8988T (cell line): ENCODE data around the gene ZNF710.

Experiments used
- DNase-seq: peaks from one replicate; pipeline ENCODE4 v3.0.0; 2011

The ZNF710 gene

GRCh38 chr15:89998141-89998661, 2.9 kb upstream of the ZNF710 start:
- DNase-seq: peak; percentile 37

DNA sequence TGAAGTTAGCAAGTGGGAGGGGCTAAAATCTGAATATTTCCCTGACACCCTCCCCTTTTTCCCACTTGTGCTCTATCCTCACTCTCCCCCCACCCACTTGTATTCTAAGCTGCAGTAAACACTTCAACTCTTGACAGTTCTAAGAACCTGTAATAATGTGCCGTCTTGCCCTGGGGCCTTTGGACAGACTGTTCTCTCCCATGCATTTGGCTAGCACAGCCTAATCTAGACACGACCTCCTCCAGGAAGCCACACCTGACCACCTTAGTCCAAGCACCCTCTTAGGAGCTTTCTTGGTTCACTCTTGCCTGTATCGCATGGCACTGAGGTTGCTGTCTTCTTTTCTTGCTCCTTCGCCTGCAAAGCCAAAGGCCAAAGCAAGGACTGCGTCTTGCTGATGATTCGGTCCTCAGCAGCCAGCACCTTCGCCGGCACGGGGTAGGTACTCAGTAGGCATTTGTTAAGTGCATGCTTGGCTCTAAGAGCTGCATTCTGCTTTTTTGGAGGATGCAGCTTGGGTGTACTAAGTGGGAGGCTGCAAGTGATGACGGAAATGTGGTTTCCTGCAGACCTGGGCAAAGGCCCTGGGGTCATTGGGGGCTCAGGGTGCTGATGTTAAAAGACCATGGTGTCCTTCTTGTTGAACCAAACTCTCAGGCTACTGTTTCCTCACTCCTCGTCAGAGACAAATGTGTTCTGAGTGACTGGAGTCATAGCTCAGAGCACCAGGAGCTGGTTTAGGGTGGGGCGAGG, 2.0 kb upstream of the ZNF710 start:
- DNase-seq: no peak

DNA sequence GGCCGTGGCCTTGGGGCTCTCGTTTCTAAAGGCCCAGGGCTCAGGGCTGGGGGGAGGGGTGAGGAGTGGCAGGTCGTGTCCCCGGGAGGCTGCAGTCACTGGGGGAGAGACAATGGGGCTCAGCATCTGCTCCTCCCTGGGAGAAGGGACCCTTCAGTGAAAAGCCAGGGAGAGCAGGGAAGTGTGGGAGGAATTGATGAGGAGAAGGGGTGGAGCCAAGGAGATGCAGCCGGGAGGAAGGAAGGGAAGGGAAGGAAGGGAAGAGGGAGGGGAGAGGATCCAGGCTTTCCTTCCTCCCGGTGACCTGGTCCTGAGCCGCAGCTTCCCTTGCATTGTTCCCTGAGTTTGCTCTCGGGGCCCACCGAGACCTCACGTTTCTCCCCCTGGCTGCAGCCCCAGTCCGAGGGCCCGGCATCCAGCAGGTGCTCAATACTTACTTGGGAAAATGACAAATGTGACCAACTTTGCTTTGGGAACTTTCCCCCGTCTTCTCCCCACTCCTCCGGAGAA, 1.4 kb upstream of the ZNF710 start:
- DNase-seq: no peak

- DNase-seq: peak; percentile 40
Observed at GRCh38 chr15:90000186-90001001, 730 bp upstream of the ZNF710 start.

GRCh38 chr15:90001683-90002427, 731 bp downstream of the ZNF710 start:
- DNase-seq: peak; percentile 71

DNA sequence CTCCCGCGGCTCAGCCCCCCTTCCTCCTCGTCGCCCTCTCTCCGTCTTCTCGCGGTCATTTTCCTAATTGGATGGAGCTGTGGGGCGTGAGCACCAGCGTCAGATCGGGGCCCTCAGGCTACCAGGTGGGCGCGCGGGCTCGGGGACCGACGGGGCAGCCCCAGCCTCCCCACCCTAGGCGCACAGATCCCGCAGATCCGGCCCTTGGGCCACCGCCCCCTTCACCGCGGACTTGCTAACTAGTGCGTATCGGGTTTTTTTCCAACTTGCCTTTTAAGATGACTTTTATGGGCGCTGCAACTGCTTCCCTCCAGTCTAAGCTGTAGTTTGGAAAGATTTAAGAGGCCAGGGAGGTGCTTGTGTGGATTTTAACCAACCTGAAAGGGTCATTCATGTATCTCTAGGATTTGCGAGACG, 1.3 kb downstream of the ZNF710 start:
- peak; percentile 53 for DNase-seq

DNA sequence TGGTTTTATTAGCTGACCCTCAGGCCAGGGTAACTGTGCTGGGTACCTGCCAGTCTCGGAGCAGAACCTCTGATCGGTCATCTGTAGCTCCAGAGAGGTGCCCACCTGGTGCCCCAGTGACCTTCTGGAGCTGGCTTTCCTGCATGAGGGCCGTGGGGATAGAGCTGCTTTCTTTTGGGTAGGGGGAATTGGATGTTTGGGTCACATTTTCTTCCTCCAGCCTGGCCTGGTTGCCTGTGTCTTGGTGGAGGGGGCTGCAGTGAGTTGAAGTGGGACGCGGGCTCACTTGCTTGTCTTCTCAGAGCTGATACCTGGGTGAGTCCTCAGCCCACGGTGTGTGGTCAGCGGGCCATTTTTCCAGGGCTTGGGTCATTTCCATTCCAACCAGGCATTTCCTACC, 2.6 kb downstream of the ZNF710 start:
- DNase-seq: no peak

DNA sequence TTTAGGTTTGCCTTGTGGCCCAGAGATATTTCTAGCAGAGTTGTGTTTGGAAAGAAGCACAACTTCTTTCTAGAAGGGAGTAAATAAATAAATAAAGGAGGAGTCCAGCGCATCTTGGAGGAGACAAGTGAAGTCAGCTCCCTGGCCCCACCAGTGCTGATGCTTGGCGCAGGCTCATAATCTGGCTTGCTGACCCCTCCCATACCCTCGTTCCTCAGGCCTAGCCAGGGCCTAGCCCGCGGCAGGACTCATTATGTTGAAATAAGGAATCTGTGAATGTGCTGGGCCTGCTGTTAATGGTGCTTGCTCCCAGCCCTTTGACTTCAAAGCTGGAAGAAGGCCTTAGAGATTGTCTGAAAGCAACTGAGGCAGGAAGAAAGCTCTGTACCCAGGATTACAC, 3.1 kb downstream of the ZNF710 start:
- no peak for DNase-seq

- peak; percentile 53 for DNase-seq
Observed at GRCh38 chr15:90004671-90005070, 3.5 kb downstream of the ZNF710 start.

DNA sequence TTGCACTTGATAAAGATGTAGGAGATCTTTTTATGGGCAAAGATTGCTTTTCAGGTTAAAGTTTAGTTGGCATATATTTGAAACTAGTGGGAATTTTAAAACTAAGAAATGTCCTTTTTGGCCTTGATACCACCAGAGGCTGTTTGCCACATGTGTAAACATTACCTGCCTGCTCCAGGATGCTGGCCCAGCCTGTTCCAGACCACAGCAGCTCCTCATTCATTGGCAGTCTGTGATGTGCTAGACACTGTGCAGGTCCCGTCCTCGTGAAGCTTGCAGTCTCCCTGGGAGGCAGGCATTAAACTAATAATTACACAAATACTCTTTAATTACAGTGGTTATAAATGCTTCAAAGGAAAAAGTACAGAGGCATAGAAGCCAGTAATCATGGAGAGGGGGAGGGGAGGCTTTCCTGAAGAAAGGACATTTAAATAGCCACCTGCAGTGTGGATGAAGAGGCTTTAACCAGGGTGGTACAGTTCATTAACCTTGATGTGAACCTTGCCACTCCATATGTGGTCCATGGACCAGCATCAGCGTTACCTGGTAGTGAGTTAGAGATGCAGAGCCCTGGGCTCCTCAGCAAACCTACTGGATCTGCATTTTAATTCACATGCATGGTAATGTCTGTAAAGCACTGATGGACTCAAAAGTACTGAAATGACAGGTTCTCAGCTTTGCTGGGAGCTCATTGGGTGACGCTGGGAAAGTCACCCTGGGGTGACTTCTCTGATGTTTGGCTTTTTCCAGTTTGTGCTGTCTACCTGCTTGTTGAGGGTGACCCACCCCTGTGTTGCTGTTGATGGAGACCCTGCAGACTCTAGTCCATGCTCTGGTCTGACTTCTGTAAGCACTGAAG, 5.3 kb downstream of the ZNF710 start:
- DNase-seq: no peak

GRCh38 chr15:90007076-90007460, 5.9 kb downstream of the ZNF710 start:
- no peak for DNase-seq

- DNase-seq: no peak
Observed at GRCh38 chr15:90008607-90009006, 7.5 kb downstream of the ZNF710 start.

- no peak for DNase-seq
Observed at GRCh38 chr15:90009301-90010022, 8.3 kb downstream of the ZNF710 start.

GRCh38 chr15:90011705-90012104, 10.6 kb downstream of the ZNF710 start:
- DNase-seq: no peak

DNA sequence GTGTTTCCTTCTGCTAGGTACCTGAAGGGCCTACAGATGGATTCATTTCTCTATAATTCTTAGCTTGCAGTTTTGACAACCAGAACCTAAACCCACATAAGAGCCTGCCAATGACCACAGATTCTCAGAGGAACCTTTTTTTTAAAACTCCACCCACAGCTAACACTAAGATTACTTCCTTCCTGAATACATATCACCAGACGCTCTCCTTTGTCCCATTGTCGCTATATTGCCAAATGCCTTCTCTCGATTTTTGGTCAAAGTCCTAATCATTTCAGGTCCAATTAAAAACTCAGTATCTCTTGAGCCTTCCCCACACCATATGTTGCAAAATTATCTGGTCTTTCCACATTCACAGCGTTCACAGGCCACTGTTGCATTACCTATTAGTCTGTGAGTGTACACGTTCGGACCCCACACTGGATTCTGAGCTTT, 12.4 kb downstream of the ZNF710 start:
- no peak for DNase-seq

DNA sequence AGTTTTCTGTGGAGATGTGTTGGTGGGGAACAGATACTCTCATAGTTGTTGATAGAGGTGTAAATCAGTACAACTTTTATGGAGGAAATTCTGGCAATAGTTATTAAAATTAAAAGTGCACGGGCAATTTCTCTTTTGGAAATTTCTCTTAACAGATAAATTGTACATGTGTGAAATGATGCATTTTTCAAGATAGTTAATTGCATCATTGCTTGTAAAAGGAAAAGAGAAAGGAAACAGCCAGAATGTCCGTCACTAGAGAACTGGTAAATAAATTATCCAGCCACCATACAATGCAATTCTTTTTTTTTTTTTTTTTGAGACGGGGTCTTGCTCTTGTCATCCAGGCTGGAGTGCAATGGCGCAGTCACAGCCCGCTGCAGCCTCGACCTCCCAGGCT, 14.2 kb downstream of the ZNF710 start:
- DNase-seq: no peak

- DNase-seq: no peak
Observed at GRCh38 chr15:90015749-90016148, 14.6 kb downstream of the ZNF710 start.

DNA sequence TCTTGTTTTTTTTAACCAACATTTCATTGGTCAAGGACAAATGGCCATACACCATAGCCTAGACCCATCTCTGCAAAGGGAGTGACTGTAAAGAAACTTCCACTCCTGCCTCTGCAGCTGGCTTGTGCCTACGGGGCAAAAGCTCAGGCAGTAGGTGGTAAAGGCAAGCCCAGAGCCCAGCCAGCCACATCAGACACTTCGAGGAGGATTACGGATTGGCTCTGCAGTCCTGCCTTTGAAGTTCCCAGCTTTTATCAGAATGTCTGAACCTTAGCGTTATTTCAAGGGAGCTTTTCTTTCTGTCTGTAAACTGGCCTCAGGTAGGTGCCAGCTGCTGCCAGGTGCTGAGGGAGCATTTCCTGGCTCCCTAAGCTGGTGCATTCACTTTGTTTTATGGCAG, 15.6 kb downstream of the ZNF710 start:
- no peak for DNase-seq

DNA sequence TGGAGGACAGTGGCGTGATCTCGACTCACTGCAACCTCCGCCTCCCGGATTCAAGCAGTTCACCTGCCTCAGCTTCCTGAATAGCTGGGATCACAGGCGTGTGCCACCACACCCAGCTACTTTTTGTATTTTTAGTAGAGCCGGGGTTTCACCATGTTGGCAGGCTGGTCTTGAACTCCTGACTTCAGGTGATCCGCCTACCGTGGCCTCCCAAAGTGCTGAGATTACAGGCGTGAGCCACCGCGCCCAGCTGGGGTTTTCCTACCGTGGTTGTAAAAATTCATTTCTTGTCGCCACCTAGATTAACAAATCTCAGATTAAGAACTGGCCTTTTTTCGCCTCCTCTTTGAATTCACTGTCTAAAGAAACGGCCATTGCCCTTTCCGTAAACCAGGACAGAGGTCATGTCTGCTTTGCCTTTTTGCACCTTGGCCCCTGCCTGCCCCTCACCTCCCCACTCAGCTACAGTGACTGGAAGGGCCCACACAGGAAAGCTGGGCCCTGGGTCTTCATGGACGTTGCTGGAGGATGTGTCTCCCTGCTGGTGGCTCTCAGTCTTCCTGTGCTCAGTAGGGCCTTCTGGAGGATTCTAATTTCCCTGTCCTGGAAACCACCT, 17.2 kb downstream of the ZNF710 start:
- no peak for DNase-seq

GRCh38 chr15:90019611-90020010, 18.5 kb downstream of the ZNF710 start:
- DNase-seq: no peak
